ENCODE data around the gene ACAP1.
"Not testable (repeated sequence)": the region's sequence is repeated elsewhere in the genome, so short reads cannot be mapped to it uniquely, and the experiment has no call there.

Gene ACAP1

GRCh38 chr17:7356756-7357155 lies 20.4 kb downstream of the ACAP1 start:
- DNase-seq = no peak

- DNase-seq = no peak
Measured at GRCh38 chr17:7357381-7357780, 21.1 kb downstream of the ACAP1 start.

- DNase-seq = no peak
Measured at GRCh38 chr17:7361906-7362305, 25.6 kb downstream of the ACAP1 start.

GRCh38 chr17:7363311-7363710 lies 27.0 kb downstream of the ACAP1 start:
- no peak for DNase-seq

- not testable (repeated sequence) for DNase-seq
Measured at GRCh38 chr17:7365963-7366362, 29.6 kb downstream of the ACAP1 start.

GRCh38 chr17:7367083-7367482 lies 30.8 kb downstream of the ACAP1 start:
- no peak for DNase-seq

GRCh38 chr17:7367918-7368598 lies 31.7 kb downstream of the ACAP1 start:
- no peak for DNase-seq

- not testable (repeated sequence) for DNase-seq
Measured at GRCh38 chr17:7368599-7368994, 32.3 kb downstream of the ACAP1 start.

- no peak for DNase-seq
Measured at GRCh38 chr17:7369825-7370224, 33.5 kb downstream of the ACAP1 start.

- no peak for DNase-seq
Measured at GRCh38 chr17:7370853-7371252, 34.5 kb downstream of the ACAP1 start.

- DNase-seq = no peak
Measured at GRCh38 chr17:7374353-7374752, 38.0 kb downstream of the ACAP1 start.

- no peak for DNase-seq
Measured at GRCh38 chr17:7379134-7379533, 42.8 kb downstream of the ACAP1 start.

- DNase-seq = no peak
Measured at GRCh38 chr17:7380321-7380720, 44.0 kb downstream of the ACAP1 start.

- no peak for DNase-seq
Measured at GRCh38 chr17:7380855-7381683, 44.7 kb downstream of the ACAP1 start, which contains the start of gene TNK1. Gene TNK1 (plus strand): TSS chr17:7381089. CDS start chr17:7382927, 1,838 bp downstream.

GRCh38 chr17:7382901-7383300 lies 46.6 kb downstream of the ACAP1 start:
- no peak for DNase-seq

- no peak for DNase-seq
Measured at GRCh38 chr17:7383371-7383741, 47.0 kb downstream of the ACAP1 start.

- peak; percentile 74 to 75 for DNase-seq
Measured at GRCh38 chr17:7383742-7384488, 47.6 kb downstream of the ACAP1 start.

- no peak for DNase-seq
Measured at GRCh38 chr17:7384489-7385081, 48.3 kb downstream of the ACAP1 start.

GRCh38 chr17:7388856-7389255 lies 52.5 kb downstream of the ACAP1 start:
- no peak for DNase-seq

- no peak for DNase-seq
Measured at GRCh38 chr17:7389924-7390910, 53.9 kb downstream of the ACAP1 start.

GRCh38 chr17:7391307-7391706 lies 55.0 kb downstream of the ACAP1 start:
- DNase-seq = no peak

Measured in activated CD4-positive, alpha-beta T cell treated with anti-CD3 and anti-CD28 coated beads for 4 hours (primary cell).